Stimulated activated CD8-positive, alpha-beta memory T cell treated with anti-CD3 and anti-CD28 coated beads, Interleukin-7, amount 100 ng/mL, for 1 hour (primary cell): ENCODE data around the gene EHF.

Experiments
- DNase-seq, 2 donors: peaks; one replicate each; pipeline ENCODE4 v3.0.0-alpha.2; 2020; ENCODE audit warnings: low read depth in 2 of 2

EHF gene

GRCh38 chr11:34623463-34623862 lies 2.6 kb downstream of the EHF start:
- no peak for DNase-seq

DNA sequence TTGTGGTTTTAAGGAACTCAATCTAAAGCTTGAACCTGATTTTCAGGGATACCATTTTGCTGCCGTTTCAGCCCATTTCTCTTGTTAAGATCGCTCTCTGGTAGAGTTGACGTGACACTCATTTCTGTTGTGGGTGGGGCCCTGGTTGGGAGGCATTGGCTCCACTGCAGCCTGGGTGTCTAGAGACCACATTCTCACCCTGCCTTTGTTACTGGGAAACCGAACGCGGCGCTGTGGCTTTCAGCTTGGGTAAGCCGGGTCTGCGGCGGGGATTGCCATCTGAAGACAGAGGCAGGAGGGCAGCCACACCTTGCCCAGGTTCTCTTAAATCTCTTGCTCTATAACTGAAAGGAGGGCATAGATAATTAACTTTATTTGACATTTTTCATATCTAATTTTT lies 3.2 kb downstream of the EHF start:
- no peak for DNase-seq

GRCh38 chr11:34625576-34625975 lies 4.7 kb downstream of the EHF start:
- no peak for DNase-seq

- DNase-seq: no peak
These were observed 5.5 kb downstream of the EHF start for GRCh38 chr11:34626393-34626792.

DNA sequence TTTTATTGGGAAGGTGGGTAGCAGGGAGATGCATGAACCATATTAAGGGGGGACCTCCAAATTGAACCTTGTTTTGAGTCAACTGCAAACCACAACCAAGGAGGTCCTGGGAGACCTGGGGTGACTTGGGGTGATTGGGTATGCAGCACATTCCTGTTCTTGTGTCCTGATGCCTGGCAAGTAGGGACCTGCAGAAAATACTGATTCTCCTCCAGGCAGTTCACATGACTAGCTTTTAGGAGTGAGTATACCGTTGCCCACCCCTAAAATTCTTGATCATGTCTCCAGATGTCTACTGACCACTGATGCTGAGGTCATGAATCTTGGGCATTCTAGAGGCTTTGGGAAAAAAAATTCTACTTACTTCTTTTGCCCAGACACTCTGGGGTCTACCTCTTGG lies 6.3 kb downstream of the EHF start:
- no peak for DNase-seq

DNA sequence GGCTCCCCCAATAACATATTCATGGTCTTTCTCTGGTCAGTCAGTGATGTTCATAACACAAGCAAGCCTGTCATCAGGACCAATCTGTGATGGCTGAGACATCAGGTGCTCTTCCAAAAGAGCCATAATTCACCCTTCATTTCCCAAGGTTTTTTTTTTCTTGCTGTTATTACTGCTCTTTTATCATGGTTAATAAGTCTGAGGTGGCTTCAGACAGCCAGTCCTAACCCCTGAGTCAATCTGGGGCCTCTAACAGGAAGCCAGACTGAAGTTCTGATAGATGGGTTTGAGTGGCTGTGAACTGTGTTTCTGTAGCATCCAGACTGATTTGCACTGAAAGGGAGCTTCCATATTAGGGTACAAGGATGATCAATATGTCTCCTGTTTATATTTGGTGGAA lies 8.8 kb downstream of the EHF start:
- DNase-seq: no peak

DNA sequence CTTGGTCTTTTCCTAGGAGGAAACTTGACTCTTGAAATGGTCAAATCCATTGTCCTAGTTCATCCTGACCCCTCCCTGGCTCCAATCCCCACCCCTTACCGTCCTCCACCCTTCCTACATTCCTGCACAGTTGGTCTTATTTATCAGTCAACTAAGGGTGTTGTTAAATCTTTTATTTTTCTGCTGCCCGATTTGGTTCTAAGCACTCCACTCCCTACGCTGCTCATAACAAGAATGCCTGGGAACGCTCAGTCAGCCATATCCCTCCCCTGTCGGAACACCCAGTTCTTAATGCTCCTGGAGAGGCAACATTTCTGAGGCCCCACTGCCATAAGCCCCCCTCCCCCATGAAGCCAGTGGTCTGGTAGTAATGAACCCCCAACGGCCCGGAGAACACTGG lies 9.7 kb downstream of the EHF start:
- no peak for DNase-seq

DNA sequence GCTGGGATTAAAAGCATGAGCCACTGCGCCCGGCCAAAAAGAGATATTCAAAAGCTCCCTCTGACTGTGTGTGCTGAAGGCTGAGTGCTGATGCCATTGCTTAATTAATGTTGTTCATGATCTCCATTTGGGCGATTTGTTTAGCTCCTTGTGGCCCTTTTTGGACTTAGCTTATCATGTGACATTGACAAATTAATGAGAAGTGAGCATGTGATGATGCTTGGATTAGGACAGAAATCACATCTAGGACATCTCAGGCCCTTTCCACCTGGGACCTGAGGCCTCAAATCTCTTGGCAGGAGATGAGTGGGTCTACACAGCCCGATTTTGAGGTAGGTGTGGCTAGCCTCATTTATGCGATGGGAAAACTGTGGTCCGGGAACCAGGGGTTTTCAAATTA lies 10.4 kb downstream of the EHF start:
- DNase-seq: no peak

GRCh38 chr11:34631737-34632104 lies 10.8 kb downstream of the EHF start:
- DNase-seq: no peak

DNA sequence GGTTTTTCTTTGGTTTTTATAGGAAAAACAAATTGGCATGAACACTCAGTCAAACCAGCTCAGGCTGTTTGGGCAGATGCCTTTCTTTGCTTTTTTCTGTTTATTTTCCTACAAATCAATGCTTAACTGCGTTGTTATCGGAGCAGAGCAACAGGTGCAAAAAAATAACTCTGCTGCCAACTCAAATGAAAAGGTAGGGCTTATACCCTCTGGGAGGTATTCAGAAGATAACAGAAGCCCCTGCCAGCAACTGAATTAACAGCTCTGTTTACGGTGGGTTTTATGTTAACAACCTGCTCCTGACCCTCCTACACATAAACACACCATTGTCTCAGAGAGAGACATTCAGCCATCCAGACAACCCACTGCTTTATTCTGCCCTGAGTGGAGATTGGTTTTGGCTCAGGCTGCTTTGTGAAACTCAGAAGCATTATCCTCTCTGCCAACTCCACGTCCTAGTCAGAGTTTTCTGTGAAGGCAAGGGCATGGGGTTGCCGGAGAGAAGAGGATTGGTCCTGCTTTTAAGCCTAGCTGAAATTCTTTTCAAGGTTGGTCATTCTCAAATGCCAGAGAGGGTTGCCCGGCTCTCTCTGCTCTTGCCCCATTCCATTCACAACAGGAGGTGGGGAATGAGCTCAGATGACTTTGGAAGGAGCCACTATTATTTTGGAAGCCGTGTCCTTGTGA lies 11.4 kb downstream of the EHF start:
- no peak for DNase-seq

DNA sequence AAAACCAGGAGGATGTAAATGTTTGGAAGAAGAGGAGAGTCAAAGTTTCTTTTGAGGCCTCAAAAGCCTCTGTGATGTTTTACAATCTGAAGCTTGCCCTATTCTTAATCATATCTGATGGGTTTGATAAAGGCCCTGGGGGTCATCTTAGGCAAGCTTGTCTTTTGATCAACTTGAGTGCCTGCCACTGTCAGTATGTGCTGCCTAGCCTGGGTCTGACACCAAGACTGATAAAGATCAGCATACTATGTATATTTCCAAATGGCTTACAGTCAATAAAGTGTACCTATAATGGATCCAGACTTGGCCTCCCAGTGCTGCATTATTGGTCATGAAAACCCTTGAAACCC lies 12.7 kb downstream of the EHF start:
- DNase-seq: no peak

- DNase-seq: no peak
These were observed 13.2 kb downstream of the EHF start for GRCh38 chr11:34633990-34634693.

DNA sequence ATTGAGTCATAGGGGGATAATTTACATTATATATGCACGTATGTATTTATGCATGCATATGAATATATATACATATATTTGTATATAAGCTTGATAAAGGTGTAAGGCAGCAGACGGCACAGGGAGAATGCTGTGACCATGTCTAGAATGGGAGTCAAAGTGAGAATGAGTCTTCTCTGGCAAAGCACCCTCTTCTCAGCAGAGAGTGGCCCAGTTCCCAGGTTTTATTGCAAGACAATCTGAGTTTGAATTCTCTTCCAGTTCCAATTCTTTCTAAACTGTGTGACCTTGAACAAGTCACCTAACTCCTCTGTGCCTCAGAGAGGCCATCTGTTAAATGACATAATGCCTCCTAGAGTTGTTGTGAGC lies 13.8 kb downstream of the EHF start:
- no peak for DNase-seq

- DNase-seq: no peak
These were observed 15.2 kb downstream of the EHF start for GRCh38 chr11:34636127-34636526.

GRCh38 chr11:34637303-34637702 lies 16.4 kb downstream of the EHF start:
- DNase-seq: no peak

DNA sequence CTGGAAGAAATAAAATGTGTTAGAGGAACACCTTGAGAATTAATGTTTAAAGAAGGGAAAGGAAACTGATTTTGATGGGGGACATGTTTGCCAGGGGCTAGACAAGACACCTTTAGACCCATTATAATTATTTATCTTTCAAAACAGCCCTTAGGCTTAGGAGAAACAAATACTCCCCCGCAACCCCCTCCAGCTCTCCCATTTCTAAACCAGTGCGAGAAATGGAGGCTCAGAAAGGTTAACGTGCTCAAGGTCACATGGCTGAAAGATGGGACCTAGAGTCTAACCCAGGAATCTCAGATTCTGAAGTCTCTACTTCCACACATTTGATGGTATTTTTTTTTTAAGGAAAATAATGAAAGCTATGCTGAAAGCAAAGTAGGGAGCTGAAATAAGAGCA lies 18.0 kb downstream of the EHF start:
- DNase-seq: no peak

DNA sequence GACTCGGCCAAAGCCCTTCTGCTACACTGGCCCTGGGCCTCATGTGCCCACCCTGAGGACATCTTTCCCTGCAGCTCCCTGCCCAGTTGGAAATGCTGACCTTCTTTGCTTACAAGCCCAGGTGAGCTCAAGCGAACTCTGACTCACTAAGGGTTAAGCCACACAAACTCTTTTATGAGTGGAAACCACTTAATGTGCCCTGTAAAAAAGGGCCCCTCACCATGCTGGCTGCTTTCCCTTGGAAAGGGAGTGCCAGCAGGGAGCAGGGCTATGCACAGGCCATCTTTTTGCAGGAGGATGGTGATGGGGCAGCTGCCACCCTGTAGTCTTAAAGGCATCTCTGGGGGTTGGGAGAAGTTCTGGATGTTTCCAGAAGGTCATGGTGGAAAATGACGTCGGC lies 18.7 kb downstream of the EHF start:
- no peak for DNase-seq

DNA sequence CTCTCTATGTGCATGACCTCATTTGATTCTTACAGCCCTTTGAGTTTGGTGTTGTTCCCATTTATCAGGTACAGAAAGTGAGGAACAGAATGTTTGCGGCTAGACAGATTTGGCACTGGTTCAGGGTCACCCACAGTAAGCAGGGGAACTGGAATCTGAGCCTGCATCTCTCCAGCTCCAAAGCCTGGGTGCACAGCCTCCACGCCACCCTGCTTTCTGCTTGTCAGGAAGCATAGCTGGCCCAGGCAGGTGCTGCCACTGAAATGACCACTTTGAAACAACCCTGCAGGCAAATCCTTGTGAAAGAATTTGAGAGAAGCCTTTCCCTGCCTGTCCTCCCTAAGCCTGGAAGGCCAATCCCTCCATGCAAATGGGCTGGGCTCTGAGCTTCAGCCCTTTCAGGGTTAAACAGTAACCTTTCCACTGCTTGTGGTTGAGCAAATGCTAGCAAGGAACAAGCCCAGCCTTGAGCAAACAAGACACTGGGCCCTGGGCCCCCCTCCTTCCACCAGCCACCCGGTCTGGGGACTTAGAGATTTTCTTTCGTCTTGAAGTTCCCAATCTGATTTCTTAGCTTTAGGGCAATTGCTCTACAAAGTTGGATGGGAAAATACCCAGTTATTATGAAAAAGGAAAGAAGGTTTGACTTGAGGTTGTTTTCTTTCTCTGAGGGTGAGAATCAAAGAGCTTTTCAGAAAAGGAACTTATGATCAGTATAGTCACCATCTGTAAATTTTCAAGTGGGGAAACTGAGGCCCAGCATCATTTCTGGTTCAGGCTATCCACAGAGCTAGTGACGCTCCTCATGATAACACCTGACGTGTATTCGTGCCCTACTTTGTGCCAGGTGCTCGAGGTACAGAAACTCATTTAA lies 19.4 kb downstream of the EHF start:
- DNase-seq: no peak

GRCh38 chr11:34640924-34641275 lies 20.0 kb downstream of the EHF start:
- no peak for DNase-seq

GRCh38 chr11:34641456-34641855 lies 20.6 kb downstream of the EHF start:
- no peak for DNase-seq

DNA sequence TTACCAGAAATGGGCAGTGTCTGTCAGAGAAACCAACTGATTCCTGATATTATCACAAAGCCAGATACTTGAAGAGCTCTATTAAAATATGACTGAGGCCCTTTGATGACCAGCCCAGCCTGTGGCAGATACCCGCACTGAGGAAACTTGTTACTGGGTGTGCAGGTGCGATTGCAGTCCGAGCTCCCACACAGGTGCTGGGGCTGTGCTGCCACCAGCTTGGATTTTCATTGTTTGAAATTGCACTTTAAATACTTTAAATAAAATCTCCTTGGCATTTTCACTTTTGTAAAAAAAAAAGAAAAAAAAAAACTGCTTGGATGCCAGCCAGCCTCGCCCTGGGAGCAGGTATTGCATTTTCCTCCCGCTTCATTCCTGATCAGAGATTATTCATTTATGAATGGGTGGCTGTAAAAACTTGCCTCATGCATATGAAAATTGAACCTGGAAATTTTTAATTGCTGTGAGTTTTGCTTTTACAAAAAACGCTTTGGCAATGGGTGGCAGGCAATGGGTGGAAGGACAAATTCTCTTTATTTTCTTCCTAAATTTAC lies 21.2 kb downstream of the EHF start:
- no peak for DNase-seq

- no peak for DNase-seq
These were observed 22.0 kb downstream of the EHF start for GRCh38 chr11:34642873-34643272.

DNA sequence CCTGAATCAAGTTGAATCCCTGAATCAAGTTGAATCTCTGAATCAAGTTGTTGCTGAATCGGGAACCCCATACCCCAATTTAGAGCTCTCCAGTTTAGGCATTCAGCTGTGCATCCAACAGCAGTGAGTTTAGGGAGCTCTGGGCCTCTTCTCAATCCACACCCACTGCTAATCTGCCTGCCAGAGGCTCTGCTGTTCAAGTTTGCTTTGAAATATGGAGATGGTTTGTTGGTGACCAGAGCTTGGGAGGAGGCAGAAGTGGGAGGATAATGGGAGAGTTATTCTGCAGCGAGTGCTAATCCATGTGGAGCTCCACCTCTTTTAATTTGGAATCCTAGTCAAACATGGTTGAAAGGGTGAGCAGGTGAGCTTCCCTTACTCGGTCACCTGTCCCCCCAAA lies 22.4 kb downstream of the EHF start:
- no peak for DNase-seq
